ENCODE results near the gene TMEM63C. TPM values are rescaled to one million over a fixed set of nuclear protein-coding genes. Genes with fewer than 3 reads are reported as not detected.

Gene TMEM63C
- total and polyA plus RNA-seq, 2 donors (not counting 1 experiment from before 2014, with no cell fraction given): 0.63 to 3.2 TPM

DNA sequence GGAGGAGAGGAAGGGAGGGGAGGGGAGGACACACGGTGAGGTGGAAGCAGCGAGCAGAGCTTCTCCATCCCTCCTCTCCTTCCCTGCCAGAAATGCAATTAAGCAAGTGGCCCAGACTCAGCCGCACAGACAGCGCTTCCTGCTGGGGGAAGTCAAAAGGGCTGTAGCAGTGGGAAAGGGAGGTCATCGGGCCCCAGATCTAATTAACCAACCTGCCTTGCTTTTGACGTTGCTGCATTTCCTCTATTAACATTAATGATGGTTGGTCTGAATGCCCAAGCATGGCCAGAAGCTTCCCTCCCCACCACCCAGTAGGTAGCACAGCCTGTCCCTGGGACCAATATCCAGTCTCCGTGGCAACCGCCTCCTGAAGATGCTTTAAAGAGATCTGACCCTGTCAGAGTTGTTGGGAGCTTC is 94.0 kb downstream of the TMEM63C start:
- Histone ChIP-seq H3K79me2 (ENCODE audit: control insufficient read depth, insufficient read depth, low read length) (no peaks in the 10 kb centered on the region), H3K27ac (ENCODE audit: low read length in 2 of 2) (no peak overlapping the region), H3K4me2 (replicated peaks; ENCODE audit: low read depth, low read length, poor library complexity, severe bottlenecking) (no peak overlapping the region), H3K4me1 (ENCODE audit: control insufficient read depth in 2 of 2, insufficient read depth in 2 of 2, low read length in 2 of 2) (peaks cover 0 to 6% of the 10 kb centered on the region in 2 donors), H3K9ac (ENCODE audit: low read length) (no peak overlapping the region), H4K20me1 (ENCODE audit: control insufficient read depth, insufficient read depth, low read length, poor library complexity, severe bottlenecking) (no peaks in the 10 kb centered on the region), H3K36me3 (replicated peaks in 1 of 2; ENCODE audit: control extremely low read depth in 1 of 2, control insufficient read depth in 1 of 2, extremely low read depth in 1 of 2, insufficient read depth in 2 of 2, low read length in 1 of 2) (peaks cover 2 to 3% of the 10 kb centered on the region in 2 experiments), H3K27me3 (replicated peaks in 1 of 4; ENCODE audit: control extremely low read depth in 1 of 4, control insufficient read depth in 3 of 4, insufficient read depth in 4 of 4, low read length in 3 of 4) (peaks cover 0 to 14% (median 3%) of the 10 kb centered on the region in 4 experiments), H3K9me3 (ENCODE audit: control extremely low read depth in 1 of 3, control insufficient read depth in 2 of 3, insufficient read depth in 1 of 3, low read length in 2 of 3) (no peaks in the 10 kb centered on the region), H2AFZ (ENCODE audit: insufficient read depth, low read depth, low read length, poor library complexity, severe bottlenecking) (no peak overlapping the region), H3K4me3 (ENCODE audit: control extremely low read depth in 1 of 5, extremely low read depth in 1 of 5, insufficient read depth in 1 of 5, low read depth in 2 of 5, low read length in 4 of 5) (no peak overlapping the region)
- CTCF ChIA-PET: interaction anchor here (0.6 kb wide), 1 partner anchor 232 kb away, joined by 3 read pairs; no protein-coding TSS in a partner anchor
- DNase-seq (no peak), ATAC-seq (ENCODE audit: low read depth) (no peak)
- intact Hi-C loops (cut with micrococcal nuclease): no loop called here
- peaks cover 14% of the 10 kb centered on the region for H3K27me3 Mint-ChIP-seq
- no peaks in the 10 kb centered on the region for H3K9me3 Mint-ChIP-seq (ENCODE audit: insufficient read depth)
- H3K4me1 Mint-ChIP-seq: peaks cover 6% of the 10 kb centered on the region
- no peak overlapping the region for H3K4me3 Mint-ChIP-seq
- no CpG with 5 or more reads among the region's 8 CpGs for WGBS (ENCODE audit: insufficient coverage)
- POLR2A ChIA-PET: no interaction called here
- no peak overlapping the region for H3K27ac Mint-ChIP-seq
- TF ChIP-seq, protein P1, sequence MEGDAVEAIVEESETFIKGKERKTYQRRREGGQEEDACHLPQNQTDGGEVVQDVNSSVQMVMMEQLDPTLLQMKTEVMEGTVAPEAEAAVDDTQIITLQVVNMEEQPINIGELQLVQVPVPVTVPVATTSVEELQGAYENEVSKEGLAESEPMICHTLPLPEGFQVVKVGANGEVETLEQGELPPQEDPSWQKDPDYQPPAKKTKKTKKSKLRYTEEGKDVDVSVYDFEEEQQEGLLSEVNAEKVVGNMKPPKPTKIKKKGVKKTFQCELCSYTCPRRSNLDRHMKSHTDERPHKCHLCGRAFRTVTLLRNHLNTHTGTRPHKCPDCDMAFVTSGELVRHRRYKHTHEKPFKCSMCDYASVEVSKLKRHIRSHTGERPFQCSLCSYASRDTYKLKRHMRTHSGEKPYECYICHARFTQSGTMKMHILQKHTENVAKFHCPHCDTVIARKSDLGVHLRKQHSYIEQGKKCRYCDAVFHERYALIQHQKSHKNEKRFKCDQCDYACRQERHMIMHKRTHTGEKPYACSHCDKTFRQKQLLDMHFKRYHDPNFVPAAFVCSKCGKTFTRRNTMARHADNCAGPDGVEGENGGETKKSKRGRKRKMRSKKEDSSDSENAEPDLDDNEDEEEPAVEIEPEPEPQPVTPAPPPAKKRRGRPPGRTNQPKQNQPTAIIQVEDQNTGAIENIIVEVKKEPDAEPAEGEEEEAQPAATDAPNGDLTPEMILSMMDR (IDR thresholded peaks at IDR 0.05): no peak
- TF ChIP-seq EZH2 (IDR thresholded peaks at IDR 0.05; ENCODE audit: borderline replicate concordance, insufficient read depth, low read depth, low read length, poor library complexity, severe bottlenecking): no peak

DNA sequence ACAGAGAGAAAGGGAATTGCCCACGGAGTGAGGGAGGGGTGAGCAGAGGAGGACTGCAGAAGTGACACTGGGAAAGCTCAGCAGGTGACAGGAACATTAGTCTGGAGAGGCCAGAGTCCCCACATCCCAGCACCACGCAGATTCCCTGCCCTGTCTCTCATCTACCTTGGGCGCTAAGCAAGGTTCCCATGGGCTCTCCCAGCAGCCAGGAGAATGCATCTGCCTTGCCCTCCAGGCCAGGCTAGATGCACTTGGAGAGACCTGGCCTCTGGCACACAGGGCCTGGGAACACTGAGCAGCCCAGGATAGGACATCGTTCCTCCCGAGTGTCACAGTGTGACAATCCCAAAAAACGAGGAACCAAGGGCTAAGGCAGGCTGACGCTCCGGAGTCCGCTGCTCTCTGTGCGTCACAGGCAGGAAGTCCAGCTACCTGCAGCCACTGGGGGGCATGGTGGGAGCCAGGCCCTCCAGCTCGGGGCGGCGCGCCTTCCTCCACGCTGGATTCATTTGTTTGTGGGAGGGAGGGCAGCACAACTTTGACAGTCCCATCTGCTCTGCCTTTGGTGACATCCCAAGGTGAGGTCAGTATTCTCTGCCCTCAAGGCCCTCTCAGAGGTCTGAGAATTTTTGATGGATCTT is 94.8 kb downstream of the TMEM63C start:
- Mint-ChIP-seq H3K27me3 (peaks cover 11% of the 10 kb centered on the region), H3K9me3 (ENCODE audit: insufficient read depth) (no peaks in the 10 kb centered on the region), H3K4me1 (peaks cover 3% of the 10 kb centered on the region), H3K4me3 (no peak overlapping the region), H3K27ac (no peak overlapping the region)
- ATAC-seq (ENCODE audit: low read depth) (no peak), DNase-seq (no peak)
- no peak overlapping the region for H3K27ac ChIP-seq (ENCODE audit: low read length in 2 of 2)
- no peak for TF ChIP-seq EZH2 (IDR thresholded peaks at IDR 0.05; ENCODE audit: borderline replicate concordance, insufficient read depth, low read depth, low read length, poor library complexity, severe bottlenecking)
- TF ChIP-seq, protein P1 (IDR thresholded peaks at IDR 0.05): no peak
- ChIA-PET POLR2A (no interaction called here), CTCF (interaction anchor here (0.6 to 1.5 kb wide), 2 partner anchors 125 to 231 kb away, joined by 3 read pairs; no protein-coding TSS in a partner anchor)
- H3K36me3 ChIP-seq (replicated peaks in 1 of 2; ENCODE audit: control extremely low read depth in 1 of 2, control insufficient read depth in 1 of 2, extremely low read depth in 1 of 2, insufficient read depth in 2 of 2, low read length in 1 of 2): peaks cover 2 to 3% of the 10 kb centered on the region in 2 experiments
- no peak overlapping the region for H3K4me3 ChIP-seq (ENCODE audit: control extremely low read depth in 1 of 5, extremely low read depth in 1 of 5, insufficient read depth in 1 of 5, low read depth in 2 of 5, low read length in 4 of 5)
- peaks cover 0 to under 1% of the 10 kb centered on the region in 2 donors for H3K4me1 ChIP-seq (ENCODE audit: control insufficient read depth in 2 of 2, insufficient read depth in 2 of 2, low read length in 2 of 2)
- WGBS (ENCODE audit: insufficient coverage): 93% methylated on average over 14 of the region's 15 CpGs
- intact Hi-C loops (cut with micrococcal nuclease): no loop called here
- peaks cover 0 to 10% (median 1%) of the 10 kb centered on the region in 4 experiments for H3K27me3 ChIP-seq (replicated peaks in 1 of 4; ENCODE audit: control extremely low read depth in 1 of 4, control insufficient read depth in 3 of 4, insufficient read depth in 4 of 4, low read length in 3 of 4)
- H3K4me2 ChIP-seq (replicated peaks; ENCODE audit: low read depth, low read length, poor library complexity, severe bottlenecking): no peak overlapping the region
- no peak overlapping the region for H2AFZ ChIP-seq (ENCODE audit: insufficient read depth, low read depth, low read length, poor library complexity, severe bottlenecking)
- H4K20me1 ChIP-seq (ENCODE audit: control insufficient read depth, insufficient read depth, low read length, poor library complexity, severe bottlenecking): no peaks in the 10 kb centered on the region
- no peak overlapping the region for H3K9ac ChIP-seq (ENCODE audit: low read length)
- H3K9me3 ChIP-seq (ENCODE audit: control extremely low read depth in 1 of 3, control insufficient read depth in 2 of 3, insufficient read depth in 1 of 3, low read length in 2 of 3): no peaks in the 10 kb centered on the region
- no peaks in the 10 kb centered on the region for H3K79me2 ChIP-seq (ENCODE audit: control insufficient read depth, insufficient read depth, low read length)
